ENCODE data around the gene IL1RAPL1. TPM values are rescaled to one million over a fixed set of nuclear protein-coding genes. Genes with fewer than 3 reads are reported as not detected.

The IL1RAPL1 gene
- total and polyA plus RNA-seq, 9 of the 15 experiments (the other 6 are each of a cell fraction or from before 2014, with no cell fraction given): 0.04 to 0.07 (median 0.04) TPM; not detected in 6

GRCh38 chrX:29665532-29665931 is 1078.3 kb downstream of the IL1RAPL1 start (continued):
- no peak for TF ChIP-seq CHD7 (IDR thresholded peaks at IDR 0.05; ENCODE audit: low read depth, low read length)
- TF ChIP-seq, protein P1, sequence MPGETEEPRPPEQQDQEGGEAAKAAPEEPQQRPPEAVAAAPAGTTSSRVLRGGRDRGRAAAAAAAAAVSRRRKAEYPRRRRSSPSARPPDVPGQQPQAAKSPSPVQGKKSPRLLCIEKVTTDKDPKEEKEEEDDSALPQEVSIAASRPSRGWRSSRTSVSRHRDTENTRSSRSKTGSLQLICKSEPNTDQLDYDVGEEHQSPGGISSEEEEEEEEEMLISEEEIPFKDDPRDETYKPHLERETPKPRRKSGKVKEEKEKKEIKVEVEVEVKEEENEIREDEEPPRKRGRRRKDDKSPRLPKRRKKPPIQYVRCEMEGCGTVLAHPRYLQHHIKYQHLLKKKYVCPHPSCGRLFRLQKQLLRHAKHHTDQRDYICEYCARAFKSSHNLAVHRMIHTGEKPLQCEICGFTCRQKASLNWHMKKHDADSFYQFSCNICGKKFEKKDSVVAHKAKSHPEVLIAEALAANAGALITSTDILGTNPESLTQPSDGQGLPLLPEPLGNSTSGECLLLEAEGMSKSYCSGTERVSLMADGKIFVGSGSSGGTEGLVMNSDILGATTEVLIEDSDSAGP (CRISPR knock-in tag; IDR thresholded peaks at IDR 0.05): no peak

Measured in K562 (cell line).